ENCODE data around the gene GAGE2A. TPM values are rescaled to one million over a fixed set of nuclear protein-coding genes. Genes with fewer than 3 reads are reported as not detected.

Gene GAGE2A
- total and polyA plus RNA-seq, 2 of the 8 experiments (the other 6 are each of a cell fraction or from before 2014, with no cell fraction given): not detected

- no peak overlapping the region for H3K27ac ChIP-seq (ENCODE audit: low read depth, low read length)
- DNase-seq (ENCODE audit: low read depth in 1 of 2, low spot score in 2 of 2) (no peak), FAIRE-seq (no peak)
- H3K14ac ChIP-seq (ENCODE audit: insufficient read length): no peak overlapping the region
- H3K4me2 ChIP-seq (ENCODE audit: insufficient read depth in 1 of 2, low read depth in 2 of 2, low read length in 2 of 2): no peak overlapping the region
- ChIA-PET CTCF (ENCODE audit: partially characterized antibody) (no interaction called here), POLR2A (ENCODE audit: partially characterized antibody) (no interaction called here)
- H4K5ac ChIP-seq (ENCODE audit: insufficient read length, low read depth, low read length): no peak overlapping the region
- H3K79me2 ChIP-seq (ENCODE audit: control insufficient read depth in 1 of 2, insufficient read depth in 2 of 2, low read length in 2 of 2): no peaks in the 10 kb centered on the region
- H3K9ac ChIP-seq (replicated peaks in 1 of 4; ENCODE audit: extremely low read depth in 1 of 4, low read depth in 3 of 4, low read length in 3 of 4): no peak overlapping the region
- 94% methylated on average over 7 of the region's 7 CpGs; no CpG with 5 or more reads in 1 of the 2 experiments for WGBS, 2 experiments (ENCODE audit: extremely low coverage in 1 of 2, insufficient coverage in 1 of 2, insufficient read length in 1 of 2, insufficient replicate concordance in 2 of 2, low coverage in 1 of 2, low lambda C conversion rate in 2 of 2, missing lambda C conversion rate in 1 of 2)
- TF ChIP-seq MAX (IDR thresholded peaks at IDR 0.05): no peak
- no peak for TF ChIP-seq TEAD4 (IDR thresholded peaks at IDR 0.05; ENCODE audit: low read depth, low read length)
- TF ChIP-seq PHF8 (conservative IDR thresholded peaks at IDR 0.05; ENCODE audit: low read depth, low read length): no peak
- TF ChIP-seq KDM1A (IDR thresholded peaks at IDR 0.05; ENCODE audit: borderline replicate concordance, low read length): no peak
- TF ChIP-seq RAD21 (IDR thresholded peaks at IDR 0.05 in 1 of 2, conservative IDR thresholded peaks at IDR 0.05 in 1 of 2; ENCODE audit: low read depth in 2 of 2, low read length in 2 of 2): no peak
- TF ChIP-seq SIRT6 (IDR thresholded peaks at IDR 0.05; ENCODE audit: low read length): no peak
- no peak overlapping the region for H3K56ac ChIP-seq (replicated peaks; ENCODE audit: insufficient read length, low read depth, low read length)
- no peaks in the 10 kb centered on the region for H3K9me3 ChIP-seq (ENCODE audit: insufficient read depth in 2 of 2, low read depth in 1 of 2, low read length in 1 of 2)
- H3K36me3 ChIP-seq (ENCODE audit: control insufficient read depth in 2 of 4, insufficient read depth in 4 of 4, low read length in 3 of 4): no peaks in the 10 kb centered on the region
- no peak overlapping the region for H3K4ac ChIP-seq (replicated peaks; ENCODE audit: insufficient read length, low read depth, low read length)
- H3K79me1 ChIP-seq (ENCODE audit: low read depth, low read length): no peaks in the 10 kb centered on the region
- H4K91ac ChIP-seq (replicated peaks; ENCODE audit: insufficient read length, low read length): no peak overlapping the region
- no peak overlapping the region for H2BK20ac ChIP-seq (ENCODE audit: low read length)
- H2AK5ac ChIP-seq (ENCODE audit: low read depth, low read length): no peak overlapping the region
- no peak overlapping the region for H2AFZ ChIP-seq (ENCODE audit: low read length)
- no peak overlapping the region for H3K18ac ChIP-seq (ENCODE audit: extremely low read depth, low read length)
- H4K8ac ChIP-seq (ENCODE audit: extremely low read depth, insufficient read depth, low read length): no peak overlapping the region
- no peak overlapping the region for H2BK5ac ChIP-seq (ENCODE audit: low read depth, low read length)
- H2BK120ac ChIP-seq (replicated peaks; ENCODE audit: low read depth, low read length): no peak overlapping the region
- no peak overlapping the region for H3K4me3 ChIP-seq (ENCODE audit: extremely low read depth in 1 of 4, insufficient read depth in 2 of 4, low read depth in 3 of 4, low read length in 4 of 4)
- no peak overlapping the region for H2BK12ac ChIP-seq (ENCODE audit: low read depth, low read length)
- no peaks in the 10 kb centered on the region for H4K20me1 ChIP-seq (replicated peaks in 1 of 2; ENCODE audit: control insufficient read depth in 1 of 2, insufficient read depth in 2 of 2, low read length in 2 of 2)
- no peaks in the 10 kb centered on the region for H3K27me3 ChIP-seq (replicated peaks in 1 of 4; ENCODE audit: control insufficient read depth in 3 of 4, extremely low read depth in 1 of 4, insufficient read depth in 3 of 4, low read length in 3 of 4)
- no peak overlapping the region for H3K23ac ChIP-seq (ENCODE audit: insufficient read length)
- no peaks in the 10 kb centered on the region for H3K23me2 ChIP-seq (ENCODE audit: low read depth, low read length)
- no peaks in the 10 kb centered on the region for H3K4me1 ChIP-seq (replicated peaks in 1 of 4; ENCODE audit: control insufficient read depth in 3 of 4, insufficient read depth in 4 of 4, low read length in 3 of 4)
- H2BK15ac ChIP-seq (ENCODE audit: low read length): no peak overlapping the region
Observed at GRCh38 chrX:49610718-49611310, 21.5 kb downstream of the GAGE2A start.

Data from H1 (cell line).